GM12891 (cell line): ENCODE results near the gene ARID1B.
A peak's percentile ranks its signal among the peaks of the same experiment; 100 is the strongest.

ENCODE experiments used
- PAX5 ChIP-seq: IDR thresholded peaks from 2 replicates; pipeline ENCODE4 v1.6.1; 2011; ENCODE audit warnings: low read length, moderate library complexity, mild to moderate bottlenecking; ENCODE audit not compliant: insufficient read depth, severe bottlenecking
- POLR2A ChIP-seq: IDR thresholded peaks from 2 replicates; pipeline ENCODE4 v1.6.1; 2011; ENCODE audit warnings: low read depth, low read length, control low read depth
- POLR2AphosphoS5 ChIP-seq: IDR thresholded peaks from 2 replicates; pipeline ENCODE4 v1.6.1; 2011; ENCODE audit warnings: low read depth, low read length, control low read depth
- SPI1 ChIP-seq: IDR thresholded peaks from 2 replicates; pipeline ENCODE4 v1.6.1; 2011; ENCODE audit warnings: low read depth, low read length, control low read depth
- TAF1 ChIP-seq: IDR thresholded peaks from 2 replicates; pipeline ENCODE4 v1.6.1; 2011; ENCODE audit warnings: low read depth, low read length, control low read depth

- TF ChIP-seq POLR2AphosphoS5 (no peak), TAF1 (no peak), POLR2A (no peak), SPI1 (peak; percentile 18; the same call in 1 of the 2 replicates), PAX5 (no peak)
These were observed 207.1 kb downstream of the ARID1B start for GRCh38 chr6:156984178-156984738.
